Stimulated activated effector memory CD8-positive, alpha-beta T cell treated with anti-CD3 and anti-CD28 coated beads, Interleukin-12 subunit alpha, Interleukin-12 subunit beta, amount 100 ng/mL, for 72 hours (primary cell): ENCODE measurements around the gene ENTPD8.

ENCODE experiments used
- ATAC-seq: fragments of 150-1000 bp; cut with Tn5 transposase; 2 replicates; pipeline ENCODE4 v1.10.0; 2021
- DNase-seq, 2 donors: peaks; one replicate each; pipeline ENCODE4 v3.0.0; 2021 to 2022; ENCODE audit warnings: low spot score in 2 of 2
- H3K27ac Mint-ChIP-seq: one replicate; pipeline ENCODE4 v1.8.0; 2022; ENCODE audit warnings: mild to moderate bottlenecking, mixed read lengths
- H3K36me3 Mint-ChIP-seq: one replicate; pipeline ENCODE4 v1.8.0; 2022; ENCODE audit warnings: mild to moderate bottlenecking, mixed read lengths
- H3K4me1 Mint-ChIP-seq: one replicate; pipeline ENCODE4 v1.8.0; 2022; ENCODE audit warnings: mixed read lengths
- H3K4me3 Mint-ChIP-seq: one replicate; pipeline ENCODE4 v1.8.0; 2022; ENCODE audit warnings: mild to moderate bottlenecking, mixed read lengths
- H3K9me3 Mint-ChIP-seq: one replicate; pipeline ENCODE4 v1.8.0; 2022; ENCODE audit warnings: mixed read lengths

The ENTPD8 gene

GRCh38 chr9:137462986-137463930, 22.1 kb upstream of the ENTPD8 start:
- ATAC-seq: no peak
- DNase-seq: no peak
- H3K27ac Mint-ChIP-seq: peak overlapping the region; percentile 92
- peak overlapping the region; percentile 66 for H3K4me3 Mint-ChIP-seq
- H3K9me3 Mint-ChIP-seq: no peaks in the 10 kb centered on the region
- peaks cover 32% of the 10 kb centered on the region for H3K4me1 Mint-ChIP-seq
- H3K36me3 Mint-ChIP-seq: peaks cover 12% of the 10 kb centered on the region

DNA sequence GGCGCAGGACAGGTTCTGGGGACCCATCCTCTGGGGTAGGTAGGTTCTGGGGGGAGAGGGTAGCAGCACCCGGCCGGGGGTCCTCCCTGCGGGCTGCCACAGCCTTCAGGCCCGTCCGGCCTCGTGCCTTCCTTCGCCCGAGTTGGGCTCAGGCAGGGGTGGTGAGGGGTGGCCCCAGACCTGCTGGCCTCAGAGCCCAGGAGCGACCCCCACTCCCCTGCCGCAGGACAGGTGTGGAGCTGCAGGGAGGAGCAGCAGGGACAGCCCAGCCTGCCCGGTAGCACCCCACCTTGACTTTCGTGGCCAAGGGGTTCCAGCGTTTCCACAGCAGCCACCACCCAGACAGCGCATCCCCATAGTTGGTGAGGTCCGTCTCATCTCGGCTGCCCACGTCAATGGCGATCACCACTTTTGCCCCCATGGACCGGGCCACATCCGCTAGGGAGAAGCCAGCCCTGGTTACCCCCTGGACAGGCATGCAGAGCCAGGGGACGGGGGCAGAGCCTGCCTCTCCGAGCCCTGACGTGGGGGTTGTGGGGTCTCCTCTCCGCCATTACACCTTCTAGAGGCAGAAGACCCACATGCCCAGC, 21.3 kb upstream of the ENTPD8 start:
- Mint-ChIP-seq H3K27ac (peak overlapping the region; percentile 92), H3K4me1 (peaks cover 32% of the 10 kb centered on the region), H3K36me3 (peaks cover 12% of the 10 kb centered on the region), H3K9me3 (no peaks in the 10 kb centered on the region), H3K4me3 (peak overlapping the region; percentile 66)
- DNase-seq (no peak), ATAC-seq (no peak)

GRCh38 chr9:137461663-137462395, 20.7 kb upstream of the ENTPD8 start:
- peak overlapping the region; percentile 66 for H3K4me3 Mint-ChIP-seq

GRCh38 chr9:137461316-137461662, 20.1 kb upstream of the ENTPD8 start:
- peak overlapping the region; percentile 66 for H3K4me3 Mint-ChIP-seq
- no peaks in the 10 kb centered on the region for H3K9me3 Mint-ChIP-seq
- peak overlapping the region; percentile 92 for H3K27ac Mint-ChIP-seq
- ATAC-seq (no peak), DNase-seq (no peak)
- H3K4me1 Mint-ChIP-seq: peaks cover 31% of the 10 kb centered on the region
- peaks cover 22% of the 10 kb centered on the region for H3K36me3 Mint-ChIP-seq

More at GRCh38 chr9:137461663-137462395, 20.7 kb upstream of the ENTPD8 start:
- peaks cover 17% of the 10 kb centered on the region for H3K36me3 Mint-ChIP-seq
- H3K9me3 Mint-ChIP-seq: no peaks in the 10 kb centered on the region
- peak; percentile 85 to 92 for DNase-seq
- peaks cover 32% of the 10 kb centered on the region for H3K4me1 Mint-ChIP-seq
- peak; percentile 88 for ATAC-seq
- H3K27ac Mint-ChIP-seq: peak overlapping the region; percentile 92

DNA sequence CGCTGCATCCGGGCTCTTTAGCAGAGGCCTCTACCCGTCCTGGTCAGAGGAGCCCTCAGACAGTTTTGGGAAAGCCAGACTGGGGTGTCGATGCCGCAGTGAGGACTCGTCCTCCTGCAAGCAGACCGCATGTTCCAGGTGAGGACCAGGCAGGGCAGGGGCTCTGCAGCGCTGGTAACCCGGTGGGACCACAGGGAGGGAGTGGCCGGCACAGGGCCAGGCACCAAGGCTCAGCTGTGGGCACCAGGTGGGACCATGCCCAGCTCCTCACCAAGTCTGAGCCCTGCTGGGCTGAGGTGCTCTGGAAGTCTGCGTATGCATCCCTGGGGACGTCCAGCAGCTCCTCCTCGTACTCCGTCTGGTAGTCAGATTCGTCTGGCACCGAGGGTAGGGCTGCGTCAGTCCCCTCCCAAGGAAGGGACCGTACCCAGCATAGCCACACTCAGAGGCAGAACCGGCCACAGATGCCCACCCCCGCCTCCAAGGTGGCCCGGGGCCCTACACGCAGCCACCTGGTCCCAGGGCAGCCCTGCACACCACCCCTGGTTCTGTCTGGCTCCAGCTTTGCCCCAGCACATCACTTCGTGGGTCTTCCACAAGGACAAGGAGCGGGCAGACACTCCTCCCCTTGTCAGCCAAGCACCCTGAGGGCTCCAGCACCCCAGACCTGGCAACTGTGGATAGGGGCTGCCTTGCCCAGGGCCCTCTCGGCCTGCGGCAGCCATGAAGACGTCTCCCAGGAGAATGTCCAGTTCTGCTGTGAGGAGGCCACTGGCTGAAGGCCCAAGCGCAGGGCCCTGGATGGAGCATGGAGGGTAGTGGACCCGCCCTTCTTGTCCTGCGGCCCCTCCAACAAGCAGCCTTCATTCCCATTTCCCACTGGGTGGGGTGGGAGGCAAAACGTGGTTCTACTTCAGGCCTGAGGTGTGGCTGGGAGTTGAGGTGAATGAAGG, 19.5 kb upstream of the ENTPD8 start:
- no peaks in the 10 kb centered on the region for H3K9me3 Mint-ChIP-seq
- DNase-seq: no peak
- peak overlapping the region; percentile 50 for H3K27ac Mint-ChIP-seq
- peaks cover 28% of the 10 kb centered on the region for H3K36me3 Mint-ChIP-seq
- H3K4me3 Mint-ChIP-seq: peak overlapping the region; percentile 66
- peaks cover 29% of the 10 kb centered on the region for H3K4me1 Mint-ChIP-seq
- no peak for ATAC-seq

DNA sequence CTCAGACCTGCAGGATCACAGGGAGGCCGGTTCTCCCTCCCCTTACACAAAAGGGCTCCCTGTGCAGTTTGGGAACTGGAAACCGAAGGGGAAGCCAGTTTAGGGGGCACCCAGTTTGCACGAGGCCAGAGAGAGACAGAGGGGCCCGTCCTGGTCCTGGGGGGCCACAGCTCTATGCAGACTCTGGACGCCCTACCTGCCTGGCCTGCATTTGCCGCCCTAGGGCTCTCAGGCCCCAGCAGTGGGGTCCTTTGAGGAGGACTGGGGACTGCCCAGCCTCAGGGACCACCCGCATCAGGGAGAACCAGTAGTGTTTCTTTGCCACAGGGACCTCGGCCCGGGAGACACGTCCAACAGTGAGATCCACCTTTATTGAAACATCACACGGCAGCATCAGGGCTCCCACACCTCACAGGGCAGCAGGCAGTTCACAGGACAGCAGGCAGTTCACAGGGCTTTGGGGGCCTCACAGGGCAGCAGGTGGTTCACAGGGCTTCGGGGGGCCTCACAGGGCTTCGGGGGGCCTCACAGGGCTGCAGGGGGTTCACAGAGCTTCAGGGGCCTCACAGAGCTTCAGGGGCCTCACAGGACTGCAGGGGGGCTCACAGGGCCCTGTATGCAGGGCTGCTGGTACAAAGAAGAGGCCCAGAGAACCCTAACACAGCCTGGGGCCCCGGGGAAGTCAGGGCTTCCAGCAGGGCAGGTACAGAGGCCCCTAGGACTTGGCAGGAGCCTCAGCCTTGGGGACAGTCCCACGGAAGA, 18.6 kb upstream of the ENTPD8 start:
- Mint-ChIP-seq H3K4me1 (peaks cover 30% of the 10 kb centered on the region), H3K36me3 (peaks cover 33% of the 10 kb centered on the region), H3K9me3 (no peaks in the 10 kb centered on the region), H3K27ac (peak overlapping the region; percentile 50), H3K4me3 (peak overlapping the region; percentile 66)
- DNase-seq (peak in 1 of 2 donors; percentile 63), ATAC-seq (no peak)

DNA sequence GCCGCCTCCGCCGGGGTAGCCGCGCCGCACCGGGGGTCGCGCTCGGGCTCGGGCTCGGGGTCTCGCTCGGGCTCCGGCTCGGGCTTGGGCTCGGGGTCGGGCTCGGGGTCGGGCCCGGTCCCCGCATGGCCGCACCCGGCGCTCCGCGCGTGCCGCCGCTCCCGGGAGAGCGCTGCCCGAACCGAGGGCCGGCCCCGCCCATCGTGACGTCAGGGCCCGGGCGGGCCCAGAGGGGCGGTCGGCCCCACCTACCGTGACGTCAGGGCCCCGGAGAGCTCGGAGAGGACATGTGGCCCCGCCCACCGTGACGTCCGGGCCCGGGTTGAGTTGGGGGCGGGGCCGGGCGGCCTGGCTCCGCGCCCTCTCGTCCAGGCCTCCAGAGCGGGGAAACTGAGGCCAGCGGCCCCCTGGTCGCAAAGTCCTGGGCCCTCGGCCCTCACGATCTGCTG, 18.0 kb upstream of the ENTPD8 start, which contains the start of gene NSMF:
NSMF (minus strand) TSS at position 183 of the 449 bp plus-strand sequence. CDS start 232 bp downstream, outside the sequence.
- Mint-ChIP-seq H3K4me3 (peak within 1 kb of the TSS; percentile 66), H3K36me3 (peaks cover 33% of the 10 kb centered on the region), H3K4me1 (peaks cover 35% of the 10 kb centered on the region), H3K9me3 (no peaks in the 10 kb centered on the region), H3K27ac (peak within 1 kb of the TSS; percentile 50)
- peak; percentile 71 for ATAC-seq
- DNase-seq: peak; percentile 97 to 98

- Mint-ChIP-seq H3K9me3 (no peaks in the 10 kb centered on the region), H3K4me3 (peak overlapping the region; percentile 48), H3K36me3 (peaks cover 38% of the 10 kb centered on the region), H3K27ac (no peak overlapping the region), H3K4me1 (peaks cover 35% of the 10 kb centered on the region)
- peak; percentile 4 for ATAC-seq
- DNase-seq: no peak
Observed at GRCh38 chr9:137458194-137459151, 17.3 kb upstream of the ENTPD8 start.

DNA sequence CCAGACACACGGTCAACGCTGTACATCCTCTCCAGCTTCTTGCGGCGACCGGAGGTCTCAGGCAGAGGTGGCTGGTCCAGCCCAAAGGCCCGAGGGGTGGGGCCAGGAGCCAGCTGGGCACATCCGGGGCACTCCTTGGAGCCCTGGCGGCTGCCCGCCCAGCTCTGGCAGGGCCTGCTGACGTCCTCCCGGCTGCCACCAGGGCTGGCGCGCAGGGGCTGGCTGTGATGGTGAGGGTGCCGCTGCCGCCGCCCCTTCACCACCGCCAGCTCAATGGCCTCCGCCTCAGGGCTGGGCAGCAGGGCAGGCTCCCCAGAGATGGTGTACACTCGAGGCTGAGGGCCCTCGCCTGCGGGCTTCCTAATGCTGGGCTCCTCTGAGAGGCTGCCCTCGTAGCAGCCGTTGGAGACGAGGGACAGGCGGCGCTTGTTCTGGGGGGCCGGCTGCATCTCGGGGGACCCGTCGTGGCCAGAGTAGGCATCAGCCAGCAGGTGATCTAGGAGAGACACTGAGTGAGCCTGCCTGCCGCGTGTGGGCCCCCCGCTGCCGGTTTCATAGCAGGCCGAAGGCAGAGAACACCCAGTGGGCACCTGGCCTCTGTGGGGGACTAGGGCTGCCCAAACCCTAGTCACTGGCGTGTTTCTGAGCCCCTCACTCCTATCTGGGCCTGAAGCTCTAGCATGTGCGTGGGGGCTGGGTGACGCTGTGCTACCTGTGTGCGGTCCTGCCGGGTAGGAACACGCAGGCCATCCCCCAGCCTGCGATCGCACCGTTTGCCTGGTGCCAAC, 16.4 kb upstream of the ENTPD8 start:
- no peak overlapping the region for H3K27ac Mint-ChIP-seq
- DNase-seq (no peak), ATAC-seq (no peak)
- H3K9me3 Mint-ChIP-seq: no peaks in the 10 kb centered on the region
- peaks cover 33% of the 10 kb centered on the region for H3K36me3 Mint-ChIP-seq
- peak overlapping the region; percentile 48 for H3K4me3 Mint-ChIP-seq
- peaks cover 30% of the 10 kb centered on the region for H3K4me1 Mint-ChIP-seq

GRCh38 chr9:137456864-137457405, 15.8 kb upstream of the ENTPD8 start:
- Mint-ChIP-seq H3K9me3 (no peaks in the 10 kb centered on the region), H3K36me3 (peaks cover 29% of the 10 kb centered on the region), H3K4me1 (peaks cover 37% of the 10 kb centered on the region), H3K4me3 (peak overlapping the region; percentile 48), H3K27ac (no peak overlapping the region)
- DNase-seq: no peak
- no peak for ATAC-seq

DNA sequence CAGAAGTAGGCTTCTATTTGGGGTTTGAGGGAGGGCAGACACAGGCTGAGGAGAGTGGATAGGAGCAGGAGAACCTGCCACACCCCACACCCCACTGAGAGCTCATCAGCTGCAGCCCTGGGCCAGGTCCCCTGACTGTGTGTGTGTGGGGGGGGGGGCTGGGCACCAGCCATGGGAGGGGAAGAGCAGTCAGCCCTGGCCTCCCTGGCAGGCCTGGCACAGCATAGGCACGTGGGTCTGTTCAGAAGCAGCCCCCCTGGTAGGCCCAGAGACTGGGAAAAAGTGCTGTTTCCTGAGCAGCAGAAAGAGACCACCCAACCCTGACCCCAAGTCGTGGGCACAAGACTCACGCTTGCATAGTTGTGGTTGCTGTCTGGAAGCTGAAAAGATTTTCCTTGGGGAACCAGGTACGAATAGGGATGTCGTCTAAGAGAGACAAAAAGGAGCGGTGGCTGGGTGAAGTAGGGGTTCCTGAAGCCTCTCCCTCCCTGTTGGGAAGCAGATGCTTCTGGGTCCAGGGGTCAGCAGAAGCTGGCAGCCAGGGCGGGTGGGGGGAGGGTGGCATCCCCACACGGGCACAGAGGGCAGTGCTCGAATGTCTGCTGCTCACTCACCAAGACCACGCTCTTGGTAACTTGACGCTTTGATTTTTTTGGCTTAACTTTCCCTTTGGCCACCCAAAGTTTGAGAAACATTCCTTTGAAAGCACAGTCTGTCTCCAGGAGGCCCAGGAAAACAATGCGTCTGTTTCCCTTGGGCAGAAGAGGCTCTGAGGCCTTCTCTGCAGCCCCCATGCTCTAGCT, 15.1 kb upstream of the ENTPD8 start:
- ATAC-seq (no peak), DNase-seq (no peak)
- Mint-ChIP-seq H3K9me3 (no peaks in the 10 kb centered on the region), H3K4me3 (peak overlapping the region; percentile 48), H3K36me3 (peaks cover 26% of the 10 kb centered on the region), H3K27ac (no peak overlapping the region), H3K4me1 (peaks cover 33% of the 10 kb centered on the region)
